HG03571 (cell line): ENCODE data around the gene C19orf67.

Source experiments
- ATAC-seq: cut with Tn5 transposase; IDR thresholded peaks from one replicate; pipeline ENCODE4 v1.9.1; 2021; ENCODE audit not compliant: unreplicated experiment

C19orf67 gene

GRCh38 chr19:14110650-14111049 lies 25.1 kb upstream of the C19orf67 start:
- ATAC-seq: no peak

- ATAC-seq: no peak
Observed at GRCh38 chr19:14107581-14108461, 22.2 kb upstream of the C19orf67 start.

- no peak for ATAC-seq
Observed at GRCh38 chr19:14106840-14107239, 21.3 kb upstream of the C19orf67 start.

GRCh38 chr19:14105680-14106079 lies 20.1 kb upstream of the C19orf67 start:
- no peak for ATAC-seq

GRCh38 chr19:14103310-14103709 lies 17.7 kb upstream of the C19orf67 start:
- ATAC-seq: no peak

GRCh38 chr19:14102756-14103155 lies 17.2 kb upstream of the C19orf67 start:
- ATAC-seq: no peak

- ATAC-seq: no peak
Observed at GRCh38 chr19:14102102-14102696, 16.6 kb upstream of the C19orf67 start.

- no peak for ATAC-seq
Observed at GRCh38 chr19:14101003-14101545, 15.5 kb upstream of the C19orf67 start.

GRCh38 chr19:14097532-14098151 lies 12.1 kb upstream of the C19orf67 start:
- ATAC-seq: no peak

GRCh38 chr19:14096272-14096992 lies 10.8 kb upstream of the C19orf67 start:
- ATAC-seq: no peak

- ATAC-seq: no peak
Observed at GRCh38 chr19:14094854-14095253, 9.3 kb upstream of the C19orf67 start.

GRCh38 chr19:14093117-14093823 lies 7.7 kb upstream of the C19orf67 start:
- no peak for ATAC-seq

GRCh38 chr19:14091813-14092462 lies 6.4 kb upstream of the C19orf67 start:
- ATAC-seq: peak; percentile 2

GRCh38 chr19:14091081-14091812 lies 5.7 kb upstream of the C19orf67 start:
- peak; percentile 39 for ATAC-seq

GRCh38 chr19:14090509-14091080 lies 5.0 kb upstream of the C19orf67 start, which contains the start of gene SAMD1:
Gene SAMD1 (minus strand): TSS chr19:14090751.
- ATAC-seq: peak; percentile 48

GRCh38 chr19:14089662-14090508 lies 4.3 kb upstream of the C19orf67 start:
- ATAC-seq: peak; percentile 14

- ATAC-seq: no peak
Observed at GRCh38 chr19:14089412-14089661, 3.8 kb upstream of the C19orf67 start.
